ENCODE measurements around the gene SCN7A.
"Not testable (repeated sequence)": the region's sequence is repeated elsewhere in the genome, so short reads cannot be mapped to it uniquely, and the experiment has no call there.

Gene SCN7A

GRCh38 chr2:166388481-166389070, 105.5 kb downstream of the SCN7A start:
- no peak for DNase-seq

DNA sequence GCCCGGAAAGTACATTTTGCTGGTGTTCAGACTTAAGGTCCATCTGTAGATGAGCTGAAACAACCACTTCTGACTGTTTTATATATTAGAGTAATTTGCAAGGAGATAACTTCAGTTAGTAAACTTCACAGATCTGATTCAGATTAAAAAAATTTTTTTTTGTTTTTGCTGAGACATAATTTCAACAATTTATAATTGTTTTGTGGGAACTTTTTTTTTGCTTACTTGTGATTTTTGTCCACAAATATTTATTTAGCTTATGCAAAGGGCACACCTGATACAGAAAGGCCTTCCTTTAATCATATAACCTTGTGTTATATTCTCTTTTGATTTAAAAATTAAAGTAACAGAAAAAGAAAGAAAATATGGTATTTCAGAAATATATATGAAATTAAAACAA, 108.7 kb downstream of the SCN7A start:
- DNase-seq: no peak

DNA sequence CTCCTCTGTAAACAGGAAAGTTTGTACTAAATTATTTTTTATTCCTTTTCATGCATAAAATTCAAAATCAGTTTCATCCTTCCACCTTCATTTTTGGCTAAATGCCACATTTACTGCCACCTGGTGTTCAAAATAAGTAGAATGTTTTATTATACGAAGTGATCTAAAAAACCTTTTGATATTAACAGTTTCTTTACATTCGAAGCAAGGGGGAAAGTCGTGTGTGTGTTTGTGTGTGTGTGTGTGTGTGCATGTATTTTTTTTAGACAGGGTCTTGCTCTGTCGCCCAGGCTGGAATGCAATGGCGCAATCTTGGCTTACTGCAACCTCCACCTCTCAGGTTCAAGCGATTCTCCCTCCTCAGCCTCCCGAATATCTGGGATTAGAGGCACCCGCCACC, 109.3 kb downstream of the SCN7A start:
- DNase-seq: no peak

DNA sequence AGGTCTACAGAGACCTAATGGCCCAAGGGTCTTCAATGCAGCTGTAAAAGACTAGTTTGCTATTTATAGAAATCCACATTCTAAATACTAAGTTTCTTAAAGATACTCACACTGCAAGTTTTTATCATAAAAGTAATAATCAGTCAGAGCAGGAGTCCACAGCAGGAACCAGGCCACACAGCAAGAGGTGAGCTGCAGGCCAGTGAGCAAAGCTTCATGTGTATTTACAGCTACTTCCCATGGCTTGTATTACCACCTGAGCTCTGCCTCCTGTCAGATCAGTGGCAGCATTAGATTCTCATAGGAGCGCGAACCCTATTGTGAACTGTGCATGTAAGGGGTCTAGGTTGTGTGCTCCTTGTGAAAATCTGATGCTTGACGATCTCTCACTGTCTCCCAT, 111.6 kb downstream of the SCN7A start:
- no peak for DNase-seq

DNA sequence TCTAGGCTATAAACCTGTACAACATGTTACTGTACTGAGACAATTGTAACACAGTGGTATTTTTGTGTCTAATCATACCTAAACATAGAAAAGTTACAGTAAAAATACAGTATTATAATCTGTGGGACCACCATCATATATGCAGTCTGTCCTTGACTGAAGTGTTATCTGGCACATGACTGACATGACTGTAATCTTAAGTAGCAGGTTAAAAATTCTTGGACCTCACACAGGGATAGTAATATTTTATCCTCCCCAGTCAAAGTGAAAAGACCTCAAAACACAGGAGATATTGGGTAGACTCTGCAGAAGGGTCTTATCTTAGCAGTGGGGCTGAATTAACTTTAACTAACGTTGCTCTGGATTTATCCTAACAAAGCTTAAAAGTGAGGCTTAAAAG, 113.4 kb downstream of the SCN7A start:
- DNase-seq: no peak

DNA sequence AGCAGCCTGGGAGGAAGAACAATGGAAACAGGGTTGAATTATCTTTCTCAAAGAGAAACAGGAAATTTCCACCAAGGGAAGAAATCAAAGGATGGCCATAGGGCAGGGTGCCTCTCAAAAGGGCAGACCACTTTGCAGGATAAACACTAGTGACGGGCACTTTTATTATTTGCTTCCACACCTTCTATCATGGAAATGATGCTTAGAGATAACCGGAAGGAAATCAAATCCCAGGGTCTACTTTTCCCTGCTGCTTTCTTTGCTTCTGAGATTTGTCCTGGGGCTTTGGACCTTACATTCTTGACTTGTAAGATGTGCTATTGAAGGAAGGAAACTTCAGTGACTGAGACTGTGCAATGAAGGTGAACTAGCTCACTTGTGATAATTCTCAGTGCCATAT, 117.2 kb downstream of the SCN7A start:
- no peak for DNase-seq

GRCh38 chr2:166376488-166376828, 117.6 kb downstream of the SCN7A start:
- no peak for DNase-seq

DNA sequence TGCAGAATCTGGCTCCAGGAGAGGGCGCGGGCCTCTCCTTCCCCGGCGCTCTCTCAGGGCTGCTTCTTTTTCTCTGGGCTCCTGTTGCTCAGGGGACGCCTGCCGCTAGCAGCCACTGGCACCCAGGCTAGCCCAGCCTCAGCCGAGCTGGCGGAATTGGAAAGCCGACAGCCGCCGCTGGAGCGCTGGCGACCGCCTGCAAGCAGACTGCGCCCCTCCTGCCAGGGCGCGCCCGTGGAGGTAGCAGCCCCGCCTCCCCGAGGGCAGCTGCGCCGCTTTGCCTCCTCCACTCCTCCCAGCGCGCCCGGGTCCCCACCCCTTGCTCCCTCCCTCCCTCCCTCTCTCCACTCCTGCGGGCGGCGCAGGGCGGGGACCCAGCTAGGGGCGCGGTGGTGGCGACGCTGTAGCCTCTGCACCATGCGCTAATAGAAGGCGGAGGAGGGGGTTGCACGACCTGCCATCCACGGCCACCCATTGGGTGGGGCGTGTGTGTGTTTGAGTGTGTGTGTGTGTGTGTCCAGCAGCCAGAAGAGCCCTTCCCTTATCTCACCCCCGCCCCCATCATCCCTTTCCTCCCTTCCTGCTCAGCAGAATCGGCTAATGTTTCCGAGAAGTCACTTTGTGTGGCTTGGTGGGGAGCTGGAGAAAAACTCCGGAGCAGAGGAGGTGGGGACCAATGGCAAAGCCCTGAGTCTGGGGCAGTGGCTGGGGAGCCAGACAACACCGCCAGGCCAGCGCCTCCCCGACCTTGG, 118.1 kb downstream of the SCN7A start, which contains the start of gene SCN9A:
Gene SCN9A (minus strand): TSS at position 209 of the 752 bp plus-strand sequence. CDS start 64,188 bp downstream, outside the sequence.
- peak; percentile 3 for DNase-seq

DNA sequence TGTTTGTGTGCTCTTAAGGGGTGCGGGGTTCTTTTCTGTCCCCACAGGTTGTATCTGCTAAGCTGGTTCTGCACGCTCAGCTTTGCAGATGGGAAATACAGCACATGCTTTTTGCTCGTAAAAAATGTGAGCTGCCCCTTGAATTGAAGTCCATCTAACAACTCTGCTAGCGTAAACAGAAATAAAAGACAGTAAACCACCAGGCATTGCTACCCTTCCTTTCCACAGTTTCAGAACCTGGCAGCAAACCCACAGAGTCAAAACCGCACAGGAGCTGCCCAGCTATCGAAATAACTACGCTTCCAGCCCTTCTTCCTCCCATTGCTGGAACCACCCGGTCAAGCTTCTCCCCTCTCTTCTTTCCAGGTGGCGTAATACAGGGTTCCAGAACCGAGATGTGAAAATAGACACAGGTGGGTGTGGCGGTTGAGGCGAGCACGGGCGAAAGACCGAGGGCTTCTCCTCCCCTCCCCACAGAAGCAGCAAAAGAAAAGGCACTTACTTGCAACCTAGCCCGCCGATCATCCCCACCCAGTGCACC, 118.8 kb downstream of the SCN7A start:
- DNase-seq: no peak

GRCh38 chr2:166373951-166374350, 120.1 kb downstream of the SCN7A start:
- DNase-seq: no peak

- no peak for DNase-seq
These were observed 120.5 kb downstream of the SCN7A start for GRCh38 chr2:166373539-166373938.

DNA sequence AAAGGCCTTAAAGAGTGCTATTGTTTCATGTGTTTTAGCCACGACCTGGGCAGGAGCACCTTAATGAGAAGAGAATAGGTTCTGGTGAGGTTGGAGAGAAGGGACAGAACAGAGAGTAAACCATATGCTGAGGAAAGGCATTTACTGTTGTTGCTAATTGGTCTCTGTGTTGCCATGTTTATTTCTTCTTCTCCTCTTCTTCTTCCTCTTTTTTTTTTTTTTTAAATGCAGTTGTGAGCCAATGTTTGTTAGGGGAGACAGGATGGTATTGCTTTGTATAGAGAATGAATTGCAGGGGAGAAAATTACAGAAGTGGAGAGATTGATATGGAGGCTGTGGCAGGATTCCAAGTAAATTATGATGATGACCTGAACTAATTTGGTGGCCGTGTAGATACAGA, 120.9 kb downstream of the SCN7A start:
- no peak for DNase-seq

DNA sequence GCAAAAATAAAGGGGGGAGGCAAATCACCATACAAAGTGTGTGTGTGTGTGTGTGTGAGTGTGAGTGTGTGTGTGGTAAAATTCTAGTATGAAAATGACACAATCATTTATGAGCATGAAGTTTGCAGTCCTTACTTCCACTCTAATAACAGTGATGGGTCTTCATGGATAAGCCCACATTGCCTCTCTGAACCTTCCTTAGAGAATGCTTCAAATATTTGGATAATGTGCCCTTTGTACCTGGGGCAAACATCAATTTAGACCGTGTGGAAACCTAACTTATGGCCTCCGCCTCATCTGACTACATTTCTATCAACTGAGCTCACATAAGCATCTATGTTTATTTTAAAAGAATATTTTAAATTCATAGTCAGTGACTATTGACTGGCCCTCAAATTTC, 122.0 kb downstream of the SCN7A start:
- DNase-seq: no peak

DNA sequence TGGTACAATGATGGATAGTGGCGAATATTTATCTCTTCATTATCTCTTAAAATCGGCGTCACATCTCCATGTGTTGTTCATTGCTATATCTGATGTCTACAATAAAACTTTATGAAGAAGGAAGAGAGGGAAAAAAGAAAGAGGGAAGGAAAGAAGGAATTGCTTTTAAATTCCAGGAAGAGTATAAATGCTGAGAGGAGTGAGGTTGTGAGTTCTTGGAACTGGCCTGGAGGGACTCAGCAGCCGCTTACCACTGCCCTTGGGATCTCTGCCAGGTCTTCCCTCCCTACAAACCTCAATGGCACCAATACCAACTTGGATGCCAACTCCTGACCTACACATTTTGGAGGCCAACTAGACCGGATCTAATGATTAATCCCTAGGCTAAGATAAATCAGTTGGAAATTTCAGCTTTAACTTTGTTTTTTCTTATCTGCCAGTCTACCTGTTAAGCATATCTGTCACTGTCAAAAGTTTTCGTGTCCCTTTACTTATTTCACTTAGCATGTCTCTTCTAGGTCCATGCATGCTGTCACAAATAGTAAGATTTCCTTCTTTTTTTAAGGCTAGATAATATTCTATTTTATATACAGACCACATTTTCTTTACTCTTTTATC, 128.1 kb downstream of the SCN7A start:
- DNase-seq: no peak

GRCh38 chr2:166365239-166365638, 128.8 kb downstream of the SCN7A start:
- no peak for DNase-seq

GRCh38 chr2:166364476-166365161, 129.4 kb downstream of the SCN7A start:
- no peak for DNase-seq

GRCh38 chr2:166361351-166362153, 132.5 kb downstream of the SCN7A start:
- no peak for DNase-seq

- DNase-seq: no peak
These were observed 133.1 kb downstream of the SCN7A start for GRCh38 chr2:166360906-166361305.

DNA sequence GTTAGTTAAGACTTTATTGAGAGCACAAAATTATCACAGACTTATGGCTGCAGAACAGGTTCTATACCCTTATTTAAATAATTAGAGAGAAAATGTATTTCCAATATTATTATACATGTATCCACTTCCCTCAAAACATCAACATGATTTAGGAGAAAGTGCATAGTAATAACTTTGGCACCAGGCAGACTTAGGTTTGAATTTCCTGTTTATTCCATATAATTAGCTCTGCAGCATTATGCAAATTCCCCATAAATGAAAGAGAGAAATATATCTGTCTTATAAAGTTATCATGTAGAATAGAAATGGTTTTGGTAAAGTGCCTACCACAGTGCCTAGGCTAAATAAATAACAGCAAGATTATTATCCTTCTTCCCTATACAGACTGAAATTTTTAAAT, 133.6 kb downstream of the SCN7A start:
- no peak for DNase-seq

DNA sequence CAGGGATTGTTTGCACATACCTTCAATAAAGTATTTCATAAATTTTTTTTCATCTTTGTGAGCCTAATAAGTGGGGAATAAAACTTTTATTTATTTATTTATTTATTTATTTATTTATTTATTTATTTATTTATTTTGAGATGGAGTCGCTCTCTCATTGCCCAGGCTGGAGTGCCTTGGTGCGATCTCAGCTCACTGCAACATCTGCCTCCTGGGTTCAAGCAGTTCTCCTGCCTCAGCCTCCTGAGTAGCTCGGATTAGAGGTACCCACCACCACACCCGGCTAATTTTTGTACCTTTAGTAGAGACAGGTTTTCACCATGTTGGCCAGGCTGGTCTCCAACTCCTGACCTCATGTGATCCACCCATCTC, 136.1 kb downstream of the SCN7A start:
- not testable (repeated sequence) for DNase-seq

GRCh38 chr2:166357068-166357949, 136.7 kb downstream of the SCN7A start:
- no peak for DNase-seq
